ENCODE data around the gene WNK2.

- no peak for TF ChIP-seq POLR2A (IDR thresholded peaks at IDR 0.05)
- TF ChIP-seq, protein P1, sequence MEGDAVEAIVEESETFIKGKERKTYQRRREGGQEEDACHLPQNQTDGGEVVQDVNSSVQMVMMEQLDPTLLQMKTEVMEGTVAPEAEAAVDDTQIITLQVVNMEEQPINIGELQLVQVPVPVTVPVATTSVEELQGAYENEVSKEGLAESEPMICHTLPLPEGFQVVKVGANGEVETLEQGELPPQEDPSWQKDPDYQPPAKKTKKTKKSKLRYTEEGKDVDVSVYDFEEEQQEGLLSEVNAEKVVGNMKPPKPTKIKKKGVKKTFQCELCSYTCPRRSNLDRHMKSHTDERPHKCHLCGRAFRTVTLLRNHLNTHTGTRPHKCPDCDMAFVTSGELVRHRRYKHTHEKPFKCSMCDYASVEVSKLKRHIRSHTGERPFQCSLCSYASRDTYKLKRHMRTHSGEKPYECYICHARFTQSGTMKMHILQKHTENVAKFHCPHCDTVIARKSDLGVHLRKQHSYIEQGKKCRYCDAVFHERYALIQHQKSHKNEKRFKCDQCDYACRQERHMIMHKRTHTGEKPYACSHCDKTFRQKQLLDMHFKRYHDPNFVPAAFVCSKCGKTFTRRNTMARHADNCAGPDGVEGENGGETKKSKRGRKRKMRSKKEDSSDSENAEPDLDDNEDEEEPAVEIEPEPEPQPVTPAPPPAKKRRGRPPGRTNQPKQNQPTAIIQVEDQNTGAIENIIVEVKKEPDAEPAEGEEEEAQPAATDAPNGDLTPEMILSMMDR (IDR thresholded peaks at IDR 0.05) = no peak
These were observed 4.8 kb downstream of the WNK2 start for GRCh38 chr9:93188426-93189368.
